OCI-LY3 (cell line): Measurements from ENCODE around the gene SDC1.
A peak's percentile ranks its signal among the peaks of the same experiment; 100 is the strongest.
"Not testable (repeated sequence)": the region's sequence is repeated elsewhere in the genome, so short reads cannot be mapped to it uniquely, and the experiment has no call there.

Experiments
- H2AFZ ChIP-seq: fragments of 200-600, 300-600 bp; shearing (Covaris generic); 2 replicates; pipeline ENCODE4 v1.6.0; 2014; ENCODE audit warnings: antibody characterized with exemption, low read depth, low read length
- H3K27ac ChIP-seq: fragments of 200-600, 300-600 bp; sonication (generic); 2 replicates; pipeline ENCODE4 v1.5.1; 2014; ENCODE audit warnings: mild to moderate bottlenecking, low read length, moderate library complexity, mixed read lengths
- H3K27me3 ChIP-seq: fragments of 200-600, 300-600 bp; sonication (generic); 2 replicates; pipeline ENCODE4 v1.6.1; 2014; ENCODE audit warnings: low read depth, low read length, mixed read lengths
- H3K36me3 ChIP-seq: fragments of 200-600, 300-600 bp; sonication (generic); replicated peaks from 2 replicates; pipeline ENCODE3; 2014; ENCODE audit warnings: low read depth, low read length, mixed read lengths
- H3K4me1 ChIP-seq: fragments of 300-600, 200-600 bp; sonication (generic); 2 replicates; pipeline ENCODE4 v1.6.1; 2014; ENCODE audit warnings: low read length, mixed read lengths
- H3K4me2 ChIP-seq: fragments of 200-600, 300-600 bp; sonication (generic); 2 replicates; pipeline ENCODE4 v1.6.1; 2014; ENCODE audit warnings: low read length, mixed read lengths
- H3K4me3 ChIP-seq: fragments of 300-600, 200-600 bp; sonication (generic); 2 replicates; pipeline ENCODE4 v1.5.1; 2014; ENCODE audit warnings: antibody characterized with exemption, mild to moderate bottlenecking, low read length, moderate library complexity
- H3K79me2 ChIP-seq: fragments of 300-600, 200-600 bp; shearing (Covaris generic); 2 replicates; pipeline ENCODE4 v1.6.1; 2014; ENCODE audit warnings: mild to moderate bottlenecking, low read length, mixed read lengths
- H3K9ac ChIP-seq: fragments of 300-600, 200-600 bp; shearing (Covaris generic); 2 replicates; pipeline ENCODE4 v1.6.0; 2014; ENCODE audit warnings: mild to moderate bottlenecking, low read length, moderate library complexity
- H3K9me3 ChIP-seq: fragments of 200-600, 300-600 bp; shearing (Covaris generic); 2 replicates; pipeline ENCODE4 v1.6.1; 2014; ENCODE audit warnings: low read length, mixed read lengths; ENCODE audit not compliant: insufficient read depth
- H4K20me1 ChIP-seq: fragments of 200-600, 300-600 bp; sonication (generic); 2 replicates; pipeline ENCODE4 v1.6.1; 2016; ENCODE audit warnings: low read length, mixed read lengths; ENCODE audit not compliant: insufficient read depth
- EZH2phosphoT487 ChIP-seq: fragments of 200-600 bp; shearing (Covaris generic); IDR thresholded peaks from 2 replicates; pipeline ENCODE4 v1.6.1; 2018; ENCODE audit warnings: antibody characterized with exemption, mixed run types, low read depth
- TF ChIP-seq, protein P1 (sequence below): fragments of 200-600, 300-600 bp; sonication (generic); IDR thresholded peaks from 2 replicates; pipeline ENCODE4 v1.5.1; 2014; ENCODE audit warnings: antibody characterized with exemption, low read length, low read depth

SDC1 gene

GRCh38 chr2:20241973-20242726, 17.2 kb upstream of the SDC1 start:
- H3K4me2 ChIP-seq: no peak overlapping the region
- TF ChIP-seq, protein P1, sequence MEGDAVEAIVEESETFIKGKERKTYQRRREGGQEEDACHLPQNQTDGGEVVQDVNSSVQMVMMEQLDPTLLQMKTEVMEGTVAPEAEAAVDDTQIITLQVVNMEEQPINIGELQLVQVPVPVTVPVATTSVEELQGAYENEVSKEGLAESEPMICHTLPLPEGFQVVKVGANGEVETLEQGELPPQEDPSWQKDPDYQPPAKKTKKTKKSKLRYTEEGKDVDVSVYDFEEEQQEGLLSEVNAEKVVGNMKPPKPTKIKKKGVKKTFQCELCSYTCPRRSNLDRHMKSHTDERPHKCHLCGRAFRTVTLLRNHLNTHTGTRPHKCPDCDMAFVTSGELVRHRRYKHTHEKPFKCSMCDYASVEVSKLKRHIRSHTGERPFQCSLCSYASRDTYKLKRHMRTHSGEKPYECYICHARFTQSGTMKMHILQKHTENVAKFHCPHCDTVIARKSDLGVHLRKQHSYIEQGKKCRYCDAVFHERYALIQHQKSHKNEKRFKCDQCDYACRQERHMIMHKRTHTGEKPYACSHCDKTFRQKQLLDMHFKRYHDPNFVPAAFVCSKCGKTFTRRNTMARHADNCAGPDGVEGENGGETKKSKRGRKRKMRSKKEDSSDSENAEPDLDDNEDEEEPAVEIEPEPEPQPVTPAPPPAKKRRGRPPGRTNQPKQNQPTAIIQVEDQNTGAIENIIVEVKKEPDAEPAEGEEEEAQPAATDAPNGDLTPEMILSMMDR: peak; percentile 39
- no peak for TF ChIP-seq EZH2phosphoT487
- no peak overlapping the region for H3K9ac ChIP-seq
- H3K9me3 ChIP-seq: no peaks in the 10 kb centered on the region
- no peak overlapping the region for H3K27ac ChIP-seq
- peaks cover 11% of the 10 kb centered on the region for H3K36me3 ChIP-seq
- H3K27me3 ChIP-seq: peaks cover 3% of the 10 kb centered on the region; the same call in 1 of the 2 replicates
- no peaks in the 10 kb centered on the region for H4K20me1 ChIP-seq
- no peak overlapping the region for H2AFZ ChIP-seq
- H3K4me3 ChIP-seq: no peak overlapping the region
- H3K4me1 ChIP-seq: no peaks in the 10 kb centered on the region
- H3K79me2 ChIP-seq: no peaks in the 10 kb centered on the region

GRCh38 chr2:20240291-20240690, 15.4 kb upstream of the SDC1 start:
- H3K4me1 ChIP-seq, H4K20me1 ChIP-seq, H3K79me2 ChIP-seq, H3K4me2 ChIP-seq, H3K4me3 ChIP-seq, H3K36me3 ChIP-seq, H3K27me3 ChIP-seq, H3K27ac ChIP-seq, H3K9me3 ChIP-seq, H2AFZ ChIP-seq, H3K9ac ChIP-seq: not testable (repeated sequence)

GRCh38 chr2:20236496-20236895, 11.6 kb upstream of the SDC1 start:
- Histone ChIP-seq H3K9me3 (no peaks in the 10 kb centered on the region), H3K9ac (no peak overlapping the region), H3K36me3 (no peaks in the 10 kb centered on the region), H3K27ac (no peak overlapping the region), H3K4me2 (no peak overlapping the region), H3K4me3 (no peak overlapping the region), H2AFZ (no peak overlapping the region), H3K79me2 (no peaks in the 10 kb centered on the region), H3K27me3 (peaks cover 3% of the 10 kb centered on the region; the same call in 1 of the 2 replicates), H3K4me1 (no peaks in the 10 kb centered on the region), H4K20me1 (no peaks in the 10 kb centered on the region)
- TF ChIP-seq, protein P1: no peak
- TF ChIP-seq EZH2phosphoT487: no peak

GRCh38 chr2:20235655-20236305, 10.8 kb upstream of the SDC1 start:
- Histone ChIP-seq H3K27ac (no peak overlapping the region), H3K36me3 (no peaks in the 10 kb centered on the region), H3K9ac (no peak overlapping the region), H3K4me2 (no peak overlapping the region), H3K9me3 (no peaks in the 10 kb centered on the region), H3K27me3 (peaks cover 3% of the 10 kb centered on the region; the same call in 1 of the 2 replicates), H4K20me1 (no peaks in the 10 kb centered on the region), H2AFZ (no peak overlapping the region), H3K4me3 (no peak overlapping the region), H3K79me2 (no peaks in the 10 kb centered on the region), H3K4me1 (no peaks in the 10 kb centered on the region)
- TF ChIP-seq EZH2phosphoT487: no peak
- TF ChIP-seq, protein P1: no peak

GRCh38 chr2:20234597-20234996, 9.7 kb upstream of the SDC1 start:
- not testable (repeated sequence) for H3K4me1 ChIP-seq, H3K27me3 ChIP-seq, H4K20me1 ChIP-seq, H3K9me3 ChIP-seq, H3K4me2 ChIP-seq, H3K27ac ChIP-seq, H3K36me3 ChIP-seq, H3K4me3 ChIP-seq, H3K79me2 ChIP-seq, H3K9ac ChIP-seq, H2AFZ ChIP-seq
